ENCODE results near the gene NCF4. TPM values are rescaled to one million over a fixed set of nuclear protein-coding genes. Genes with fewer than 3 reads are reported as not detected.

The NCF4 gene
- total and polyA plus RNA-seq, 2 donors from 2014 or later = 4.7 to 19.4 TPM

DNA sequence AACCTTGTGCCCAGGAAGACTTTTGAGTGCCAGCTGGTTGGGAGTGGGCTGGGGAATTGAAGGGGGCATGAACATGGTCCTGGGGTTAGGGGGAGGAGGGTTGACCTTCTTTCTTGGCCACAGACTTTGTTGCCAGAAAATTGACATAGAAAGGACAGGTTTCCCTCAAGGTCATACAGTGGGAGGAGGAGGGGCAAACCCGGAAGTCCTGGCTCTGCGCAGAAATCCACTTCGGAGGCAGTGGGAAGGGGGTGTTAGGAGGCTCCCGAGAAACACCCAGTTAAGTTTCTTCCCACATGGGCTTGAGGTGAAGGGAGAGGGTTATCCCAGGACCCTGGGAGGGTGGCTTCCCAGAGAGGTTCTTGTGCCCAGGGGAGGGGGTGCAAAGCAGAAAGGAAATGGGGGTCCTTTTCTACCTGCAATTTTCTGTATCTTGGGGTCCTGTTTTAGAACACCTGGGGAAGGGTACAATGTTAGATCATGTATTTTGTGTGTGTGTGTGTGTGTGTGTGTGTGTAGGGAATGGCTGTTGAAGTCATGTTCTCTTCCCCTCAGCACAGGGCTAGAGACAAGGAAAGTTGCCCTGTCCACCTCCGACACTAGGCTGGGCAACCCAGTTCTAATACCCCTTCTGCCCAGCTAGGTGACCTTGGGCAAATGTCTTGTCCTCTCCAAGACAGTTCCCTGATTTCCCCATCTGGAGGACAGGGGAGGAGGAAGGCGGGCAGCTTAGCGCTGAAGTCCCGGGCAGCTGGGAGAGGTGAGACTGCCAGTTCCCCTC lies 45.1 kb upstream of the NCF4 start:
- H3K4me3 ChIP-seq (ENCODE audit: low read length in 3 of 3) = peak overlapping the region in 2 of 3 donors; percentile 18 to 48
- no peak for TF ChIP-seq CTCF (IDR thresholded peaks at IDR 0.05; ENCODE audit: borderline replicate concordance, extremely low read depth, insufficient read depth)
- peaks cover 15% of the 10 kb centered on the region for H3K27me3 ChIP-seq (ENCODE audit: control insufficient read depth, insufficient read depth, low read length)
- H3K9me3 ChIP-seq (ENCODE audit: control insufficient read depth in 2 of 3, insufficient read depth in 1 of 3, low read length in 3 of 3) = no peaks in the 10 kb centered on the region
- intact Hi-C loops (cut with DNase I) = no loop called here
- H3K9ac ChIP-seq (ENCODE audit: low read length in 3 of 3) = peak overlapping the region in 1 of 3 donors; percentile 51
- no peak for FAIRE-seq
- H3K36me3 ChIP-seq (ENCODE audit: control insufficient read depth in 2 of 3, insufficient read depth in 3 of 3, low read length in 3 of 3) = no peaks in the 10 kb centered on the region
- peak overlapping the region; percentile 67 to 79 for H3K27ac ChIP-seq (ENCODE audit: low read depth in 2 of 2, low read length in 2 of 2)
- H3K4me1 ChIP-seq (ENCODE audit: control insufficient read depth in 2 of 3, insufficient read depth in 2 of 3, low read depth in 1 of 3, low read length in 3 of 3) = peaks cover 0 to 9% (median 0%) of the 10 kb centered on the region in 3 donors
- DNase-seq = no peak

- no peak for TF ChIP-seq CTCF (IDR thresholded peaks at IDR 0.05; ENCODE audit: borderline replicate concordance, extremely low read depth, insufficient read depth)
- Histone ChIP-seq H3K4me1 (ENCODE audit: control insufficient read depth in 2 of 3, insufficient read depth in 2 of 3, low read depth in 1 of 3, low read length in 3 of 3) (peaks cover 0 to 9% (median 0%) of the 10 kb centered on the region in 3 donors), H3K27me3 (ENCODE audit: control insufficient read depth, insufficient read depth, low read length) (peaks cover 15% of the 10 kb centered on the region), H3K4me3 (ENCODE audit: low read length in 3 of 3) (peak overlapping the region in 1 of 3 donors; percentile 48), H3K27ac (ENCODE audit: low read depth in 2 of 2, low read length in 2 of 2) (peak overlapping the region; percentile 67 to 79), H3K9me3 (ENCODE audit: control insufficient read depth in 2 of 3, insufficient read depth in 1 of 3, low read length in 3 of 3) (no peaks in the 10 kb centered on the region), H3K36me3 (ENCODE audit: control insufficient read depth in 2 of 3, insufficient read depth in 3 of 3, low read length in 3 of 3) (no peaks in the 10 kb centered on the region), H3K9ac (ENCODE audit: low read length in 3 of 3) (peak overlapping the region in 1 of 3 donors; percentile 51)
- DNase-seq = peak in 1 of 5 donors; percentile 30
- no peak for FAIRE-seq
- intact Hi-C loops (cut with DNase I) = no loop called here
These were observed 44.5 kb upstream of the NCF4 start for GRCh38 chr22:36816339-36816635.

DNA sequence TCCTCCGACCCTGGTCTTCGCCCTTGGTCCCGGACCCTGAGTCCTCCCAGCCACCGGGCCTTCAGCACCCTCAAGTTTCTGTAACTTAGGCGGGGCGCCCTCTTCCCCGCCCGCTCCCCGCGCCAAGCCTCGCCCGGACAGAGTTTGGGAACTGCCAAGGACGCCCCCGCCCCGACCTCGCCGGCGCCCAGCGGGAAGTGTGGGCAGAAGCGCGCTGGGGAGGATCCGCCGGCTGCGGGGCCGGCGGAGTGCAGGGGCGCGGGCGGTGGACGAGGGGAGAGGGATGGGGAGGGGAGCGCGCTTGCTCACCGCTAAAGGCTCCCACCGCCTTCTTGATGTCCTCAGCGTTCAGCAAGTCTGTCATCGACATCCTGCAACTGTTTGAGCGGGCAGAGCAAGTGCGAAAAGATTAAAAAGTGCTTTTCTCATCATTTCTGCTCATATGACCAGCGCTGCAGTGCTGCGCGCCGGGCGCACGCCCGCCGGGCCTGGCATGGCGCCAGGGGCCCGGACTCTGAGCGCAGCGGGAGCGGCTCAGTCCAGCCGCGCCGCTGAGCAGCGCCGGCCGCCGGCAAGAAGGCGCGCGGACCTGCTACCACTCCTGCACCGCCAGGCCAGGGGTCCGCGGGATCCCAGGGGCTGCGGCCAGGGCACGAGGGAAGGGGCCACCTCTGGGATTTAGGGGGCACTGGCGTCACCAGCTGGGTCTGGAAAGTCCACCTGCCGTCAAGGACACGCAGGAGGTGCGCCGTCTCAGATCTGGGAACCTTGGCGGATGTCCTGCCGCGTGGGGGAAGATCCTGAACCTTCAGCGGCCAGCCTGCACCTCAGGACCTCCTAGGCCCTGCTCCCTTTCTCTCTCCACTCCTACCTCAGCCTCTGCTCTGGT lies 43.9 kb upstream of the NCF4 start, which contains the start of gene PVALB:
Gene PVALB (minus strand): TSS at position 400 of the 889 bp plus-strand sequence. CDS start 30 bp downstream, at position 370.
- intact Hi-C loops (cut with DNase I) = no loop called here

More for the DNA sequence above, 43.9 kb upstream of the NCF4 start, which contains the start of gene PVALB:
- Histone ChIP-seq H3K36me3 (ENCODE audit: control insufficient read depth in 2 of 3, insufficient read depth in 3 of 3, low read length in 3 of 3) (no peaks in the 10 kb centered on the region), H3K4me3 (ENCODE audit: low read length in 3 of 3) (peak within 1 kb of the TSS; percentile 18 to 48 (median 41)), H3K27me3 (ENCODE audit: control insufficient read depth, insufficient read depth, low read length) (peaks cover 15% of the 10 kb centered on the region), H3K27ac (ENCODE audit: low read depth in 2 of 2, low read length in 2 of 2) (peak within 1 kb of the TSS; percentile 67 to 79), H3K4me1 (ENCODE audit: control insufficient read depth in 2 of 3, insufficient read depth in 2 of 3, low read depth in 1 of 3, low read length in 3 of 3) (peaks cover 0 to 9% (median 0%) of the 10 kb centered on the region in 3 donors), H3K9me3 (ENCODE audit: control insufficient read depth in 2 of 3, insufficient read depth in 1 of 3, low read length in 3 of 3) (no peaks in the 10 kb centered on the region), H3K9ac (ENCODE audit: low read length in 3 of 3) (peak within 1 kb of the TSS in 1 of 3 donors; percentile 51)
- TF ChIP-seq CTCF (IDR thresholded peaks at IDR 0.05; ENCODE audit: borderline replicate concordance, extremely low read depth, insufficient read depth) = no peak
- FAIRE-seq = no peak
- DNase-seq = peak in 4 of 5 donors; percentile 60 to 82 (median 71)

Measured in kidney (tissue), 14 donors.